AG04450 (cell line): ENCODE measurements around the gene BCL2L15. TPM values are rescaled to one million over a fixed set of nuclear protein-coding genes. Genes with fewer than 3 reads are reported as not detected.

Experiments used
- CTCF ChIA-PET: fragments of 300-600, 350-600 bp; formaldehyde crosslinking; extraction: SDS; loops from one replicate; lab custom pipeline; 2022; ENCODE audit warnings: antibody characterized with exemption, inconsistent platforms; lab: Charles Lee
- POLR2A ChIA-PET: fragments of 350-600 bp; formaldehyde crosslinking; extraction: SDS; loops from one replicate; lab custom pipeline; 2021; ENCODE audit warnings: antibody characterized with exemption, inconsistent platforms; lab: Yijun Ruan, JAX
- DNase-seq: peaks from one replicate; pipeline ENCODE4 v3.0.0-alpha.2; 2011; ENCODE audit warnings: low read depth, low spot score
- H3K27ac ChIP-seq: one replicate; pipeline ENCODE4 v1.5.1; 2012; ENCODE audit warnings: low read depth, low read length, control low read depth
- H3K27me3 ChIP-seq: one replicate; pipeline ENCODE4 v1.6.0; 2012; ENCODE audit warnings: low read length; ENCODE audit not compliant: control insufficient read depth, insufficient read depth
- H3K4me3 ChIP-seq: 2 replicates; pipeline ENCODE4 v1.5.1; 2011; ENCODE audit warnings: mild to moderate bottlenecking, low read depth, low read length, control low read depth
- H3K9me3 ChIP-seq: 2 replicates; pipeline ENCODE4 v1.5.1; 2012; ENCODE audit warnings: low read length; ENCODE audit not compliant: control insufficient read depth, insufficient read depth
- polyA minus RNA-seq: library from RNA; depleted of rRNA, polyadenylated mRNA; stranded (reverse); fragments of >200 nt; gene quantifications from 2 replicates; pipeline ENCODE4 v1.2.3, GENCODE V29; 2011; rRNA and poly(A)+ RNA removed
- polyA plus RNA-seq: library from polyadenylated mRNA; depleted of rRNA; stranded (reverse); fragments of >200 nt; gene quantifications from 2 replicates; pipeline ENCODE4 v1.2.3, GENCODE V29; 2011; rRNA removed
- TF ChIP-seq, protein P1 (sequence below): IDR thresholded peaks from 2 replicates; pipeline ENCODE4 v1.5.1; 2011; ENCODE audit warnings: low read depth, low read length, control low read depth, inconsistent platforms

Gene BCL2L15
- 0.11 and 0.12 TPM in 2 replicates for polyA plus RNA-seq
- 0.04 and 0.05 TPM in 2 replicates for polyA minus RNA-seq

DNA sequence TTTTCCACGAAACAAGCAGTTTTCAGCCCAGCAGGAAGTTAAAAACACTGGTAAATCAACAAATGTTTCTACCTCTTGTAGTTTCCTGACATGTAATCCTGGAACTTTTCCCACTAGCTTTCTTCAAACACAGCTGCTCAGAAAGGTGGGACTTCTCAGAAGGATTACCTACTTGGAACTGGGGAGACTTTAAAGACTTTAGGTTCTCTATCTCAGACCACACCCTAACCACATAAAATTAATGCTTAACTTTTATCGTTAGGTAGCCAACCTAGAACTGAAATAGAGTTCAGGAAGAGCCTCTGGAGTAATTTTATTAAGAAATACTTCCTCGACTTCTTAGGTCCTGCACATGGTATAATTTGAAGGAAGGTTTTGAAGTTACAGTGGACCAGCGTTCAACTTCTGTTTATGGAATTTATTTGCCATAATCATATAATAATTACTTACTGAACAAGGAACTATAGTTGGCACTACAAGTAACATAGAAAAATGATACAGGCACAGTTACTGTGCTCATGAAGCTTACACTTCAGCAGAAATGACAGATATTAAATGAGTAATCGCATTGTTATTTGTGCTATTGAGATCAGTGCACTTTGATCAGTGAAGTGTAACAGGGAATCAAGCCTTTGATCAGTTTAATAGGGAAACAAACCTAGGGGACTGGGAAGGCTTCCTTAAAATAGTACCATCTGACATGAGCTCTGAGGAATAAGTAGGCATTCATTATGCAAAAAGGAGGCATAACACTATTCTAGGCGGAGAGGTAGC, at the start of gene BCL2L15:
TSS of gene BCL2L15 (minus strand) at position 180 of the 774 bp plus-strand sequence. CDS start 206 bp downstream, outside the sequence.
- H3K27me3 ChIP-seq, result no peaks in the 10 kb centered on the region
- H3K27ac ChIP-seq, result no peak within 1 kb of the TSS
- ChIA-PET POLR2A (no interaction called here), CTCF (no interaction called here)
- H3K9me3 ChIP-seq, result no peaks in the 10 kb centered on the region
- DNase-seq, result no peak
- TF ChIP-seq, protein P1, sequence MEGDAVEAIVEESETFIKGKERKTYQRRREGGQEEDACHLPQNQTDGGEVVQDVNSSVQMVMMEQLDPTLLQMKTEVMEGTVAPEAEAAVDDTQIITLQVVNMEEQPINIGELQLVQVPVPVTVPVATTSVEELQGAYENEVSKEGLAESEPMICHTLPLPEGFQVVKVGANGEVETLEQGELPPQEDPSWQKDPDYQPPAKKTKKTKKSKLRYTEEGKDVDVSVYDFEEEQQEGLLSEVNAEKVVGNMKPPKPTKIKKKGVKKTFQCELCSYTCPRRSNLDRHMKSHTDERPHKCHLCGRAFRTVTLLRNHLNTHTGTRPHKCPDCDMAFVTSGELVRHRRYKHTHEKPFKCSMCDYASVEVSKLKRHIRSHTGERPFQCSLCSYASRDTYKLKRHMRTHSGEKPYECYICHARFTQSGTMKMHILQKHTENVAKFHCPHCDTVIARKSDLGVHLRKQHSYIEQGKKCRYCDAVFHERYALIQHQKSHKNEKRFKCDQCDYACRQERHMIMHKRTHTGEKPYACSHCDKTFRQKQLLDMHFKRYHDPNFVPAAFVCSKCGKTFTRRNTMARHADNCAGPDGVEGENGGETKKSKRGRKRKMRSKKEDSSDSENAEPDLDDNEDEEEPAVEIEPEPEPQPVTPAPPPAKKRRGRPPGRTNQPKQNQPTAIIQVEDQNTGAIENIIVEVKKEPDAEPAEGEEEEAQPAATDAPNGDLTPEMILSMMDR, result no peak
- no peak within 1 kb of the TSS for H3K4me3 ChIP-seq

DNA sequence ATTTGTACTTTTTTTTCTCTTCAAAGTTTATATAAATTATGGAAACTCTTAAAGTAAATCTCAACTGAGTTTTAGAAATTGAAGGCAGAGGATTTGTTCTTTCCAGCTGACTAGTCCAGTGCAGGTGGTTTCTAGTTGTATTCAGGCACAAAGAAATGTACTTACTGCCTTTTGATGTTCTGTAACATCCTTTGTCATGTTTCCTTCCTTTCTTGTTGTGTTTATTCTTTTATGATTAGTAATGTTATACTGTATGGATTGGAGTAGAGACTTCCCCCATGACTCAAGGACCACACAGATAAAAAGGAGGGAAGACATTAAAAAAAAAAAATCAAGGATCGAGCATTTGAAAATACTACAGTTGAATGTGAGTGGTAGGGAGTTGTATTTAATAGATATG, 49.8 kb upstream of the BCL2L15 start:
- H3K4me3 ChIP-seq, result no peak overlapping the region
- ChIA-PET POLR2A (interaction anchor here (0.7 kb wide), 1 partner anchor 1705 kb away, joined by 3 read pairs; no protein-coding TSS in a partner anchor), CTCF (interaction anchor here (0.6 kb wide), 1 partner anchor 40 kb away, joined by 3 read pairs; no protein-coding TSS in a partner anchor)
- TF ChIP-seq, protein P1, result no peak
- H3K27ac ChIP-seq, result no peak overlapping the region
- no peaks in the 10 kb centered on the region for H3K27me3 ChIP-seq
- DNase-seq, result no peak
- H3K9me3 ChIP-seq, result no peaks in the 10 kb centered on the region

DNA sequence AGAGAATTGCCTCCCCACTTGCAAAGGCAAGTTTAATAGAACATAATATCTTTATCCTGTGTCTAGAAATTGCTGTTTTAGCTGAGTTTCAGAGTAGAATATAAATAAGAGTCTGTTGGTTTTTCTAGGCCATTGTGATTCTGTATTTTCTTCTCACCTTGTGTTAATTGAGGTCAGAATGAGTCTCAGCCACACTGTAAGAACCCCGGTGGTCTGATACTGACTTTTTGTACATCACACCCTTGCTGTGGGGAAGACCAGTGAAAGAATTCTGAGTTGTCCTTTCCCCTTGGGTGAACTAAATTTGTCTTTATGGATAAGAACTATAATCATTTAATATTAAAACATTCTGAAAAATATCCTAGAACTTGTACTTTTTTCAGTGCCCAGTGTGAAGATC, 48.6 kb upstream of the BCL2L15 start:
- CTCF ChIA-PET, result interaction anchor here (1.1 kb wide), 1 partner anchor 18 kb away, joined by 3 read pairs; no protein-coding TSS in a partner anchor
- Histone ChIP-seq H3K4me3 (no peak overlapping the region), H3K9me3 (no peaks in the 10 kb centered on the region), H3K27me3 (no peaks in the 10 kb centered on the region), H3K27ac (no peak overlapping the region)
- no peak for DNase-seq
- POLR2A ChIA-PET, result no interaction called here
- TF ChIP-seq, protein P1, result no peak

DNA sequence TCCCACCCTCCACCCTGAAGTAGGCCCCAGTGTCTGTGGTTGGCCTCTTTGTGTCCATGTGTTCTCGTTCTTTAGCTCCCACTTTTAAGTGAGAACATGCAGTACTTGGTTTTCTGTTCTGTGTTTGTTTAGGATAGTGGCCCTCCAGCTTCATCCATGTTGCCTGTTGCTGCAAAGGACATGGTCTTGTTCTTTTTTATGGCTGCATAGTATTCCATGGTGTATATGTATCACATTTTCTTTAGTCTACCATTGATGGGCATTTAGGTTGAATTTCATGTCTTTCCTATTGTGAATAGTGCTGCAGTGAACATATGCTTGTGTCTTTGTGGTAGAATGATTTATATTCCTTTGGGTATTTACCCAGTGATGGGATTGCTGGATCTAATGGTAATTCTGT, 47.8 kb upstream of the BCL2L15 start:
- ChIA-PET CTCF (interaction anchor here (0.6 to 1.1 kb wide), 2 partner anchors 19 to 348 kb away, joined by 3 read pairs; no protein-coding TSS in a partner anchor), POLR2A (no interaction called here)
- no peak for DNase-seq

More for the DNA sequence above, 47.8 kb upstream of the BCL2L15 start:
- TF ChIP-seq, protein P1, result no peak
- no peaks in the 10 kb centered on the region for H3K27me3 ChIP-seq
- H3K9me3 ChIP-seq, result no peaks in the 10 kb centered on the region
- H3K27ac ChIP-seq, result no peak overlapping the region
- H3K4me3 ChIP-seq, result no peak overlapping the region
